GM21723 (cell line): ENCODE data around the gene CCL24.
"Not testable (repeated sequence)": the region's sequence is repeated elsewhere in the genome, so short reads cannot be mapped to it uniquely, and the experiment has no call there.

Experiments used
- ATAC-seq: cut with Tn5 transposase; IDR thresholded peaks from one replicate; pipeline ENCODE4 v1.9.1; 2021; ENCODE audit warnings: mild to moderate bottlenecking, moderate library complexity; ENCODE audit not compliant: unreplicated experiment

CCL24 gene

DNA sequence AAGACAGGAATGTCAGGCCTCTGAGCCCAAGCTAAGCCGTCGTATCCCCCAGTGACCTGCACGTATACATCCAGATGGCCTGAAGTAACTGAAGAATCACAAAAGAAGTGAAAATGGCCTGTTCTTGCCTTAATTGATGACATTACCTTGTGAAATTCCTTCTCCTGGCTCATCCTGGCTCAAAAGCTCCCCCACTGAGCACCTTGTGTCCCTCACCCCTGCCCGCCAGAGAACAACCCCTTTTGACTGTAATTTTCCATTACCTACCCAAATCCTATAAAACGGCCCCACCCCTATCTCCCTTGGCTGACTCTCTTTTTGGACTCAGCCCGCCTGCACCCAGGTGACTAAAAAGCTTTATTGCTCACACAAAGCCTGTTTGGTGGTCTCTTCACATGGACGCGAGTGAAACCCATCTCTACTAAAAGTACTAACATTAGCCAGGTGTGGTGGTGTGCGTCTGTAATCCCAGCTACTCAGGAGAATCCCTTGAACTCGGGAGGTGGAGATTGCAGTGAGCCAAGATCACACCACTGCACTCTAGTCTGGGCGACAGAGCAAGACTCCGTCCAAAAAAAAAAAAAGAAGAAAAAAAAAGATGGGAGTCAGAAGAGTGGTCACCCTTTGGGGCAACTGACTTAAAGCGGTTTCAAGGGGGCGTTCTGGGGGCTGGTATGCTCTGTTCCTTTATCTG, 25.3 kb downstream of the CCL24 start:
- not testable (repeated sequence) for ATAC-seq

DNA sequence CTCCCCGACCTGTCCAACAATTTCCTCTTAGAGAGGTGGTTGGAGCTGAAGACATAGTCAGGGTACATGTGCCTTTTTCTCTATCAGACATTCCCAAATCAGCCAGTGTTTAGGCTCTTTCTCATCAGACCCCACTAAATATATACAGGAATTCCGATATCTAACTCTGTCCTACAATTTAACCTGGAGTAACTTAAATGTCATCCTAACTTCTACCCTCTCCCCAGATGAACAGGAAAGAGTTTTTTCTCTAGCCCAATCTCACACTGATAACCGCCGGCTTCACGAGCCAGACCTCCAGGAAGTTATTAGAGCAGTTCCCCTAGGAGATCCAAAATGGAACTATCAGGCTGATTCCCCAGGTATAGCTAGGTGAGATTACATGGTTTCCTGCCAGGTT, 30.5 kb downstream of the CCL24 start:
- not testable (repeated sequence) for ATAC-seq

DNA sequence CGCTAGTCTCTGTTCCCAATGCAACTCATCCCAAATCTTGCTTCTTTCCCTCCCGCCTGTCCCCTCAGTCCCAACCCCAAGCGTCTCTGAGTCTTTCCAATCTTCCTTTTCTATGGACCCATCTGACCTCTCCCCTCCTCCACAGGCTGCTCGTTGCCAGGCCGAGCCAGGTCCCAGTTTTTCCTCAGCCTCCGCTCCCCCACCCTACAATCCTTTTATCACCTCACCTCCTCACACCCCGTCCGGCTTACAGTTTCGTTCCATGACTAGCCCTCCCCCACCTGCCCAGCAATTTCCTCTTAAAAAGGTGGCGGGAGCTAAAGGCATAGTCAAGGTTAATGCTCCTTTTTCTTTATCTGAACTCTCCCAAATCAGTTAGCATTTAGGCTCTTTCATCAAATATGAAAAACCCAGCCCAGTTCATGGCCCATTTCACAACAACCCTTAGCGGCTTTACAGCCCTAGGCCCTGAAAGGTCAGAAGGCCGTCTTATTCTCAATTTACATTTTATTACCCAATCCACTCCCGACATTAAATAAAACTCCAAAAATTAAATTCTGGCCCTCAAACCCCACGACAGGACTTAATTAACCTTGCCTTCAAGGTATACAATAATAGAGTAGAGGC, 32.8 kb downstream of the CCL24 start:
- not testable (repeated sequence) for ATAC-seq

DNA sequence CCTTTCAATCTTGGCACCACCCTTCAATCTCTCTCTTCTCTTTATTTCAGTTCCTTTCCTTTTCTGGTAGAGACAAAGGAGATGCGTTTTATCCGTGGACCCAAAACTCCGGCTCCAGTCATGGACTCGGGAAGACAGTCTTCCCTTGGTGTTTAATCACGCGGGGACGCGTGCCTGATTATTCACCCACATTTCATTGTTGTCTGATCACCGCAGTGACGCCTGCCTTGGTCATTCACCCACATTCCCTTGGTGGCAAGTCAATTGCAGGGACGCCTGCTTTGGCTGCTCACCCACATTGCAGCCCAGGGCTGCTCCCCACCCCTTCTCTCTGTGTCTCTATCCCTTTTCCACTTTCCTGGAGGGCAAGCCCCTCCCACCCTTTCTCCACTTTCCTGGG, 34.1 kb downstream of the CCL24 start:
- not testable (repeated sequence) for ATAC-seq

DNA sequence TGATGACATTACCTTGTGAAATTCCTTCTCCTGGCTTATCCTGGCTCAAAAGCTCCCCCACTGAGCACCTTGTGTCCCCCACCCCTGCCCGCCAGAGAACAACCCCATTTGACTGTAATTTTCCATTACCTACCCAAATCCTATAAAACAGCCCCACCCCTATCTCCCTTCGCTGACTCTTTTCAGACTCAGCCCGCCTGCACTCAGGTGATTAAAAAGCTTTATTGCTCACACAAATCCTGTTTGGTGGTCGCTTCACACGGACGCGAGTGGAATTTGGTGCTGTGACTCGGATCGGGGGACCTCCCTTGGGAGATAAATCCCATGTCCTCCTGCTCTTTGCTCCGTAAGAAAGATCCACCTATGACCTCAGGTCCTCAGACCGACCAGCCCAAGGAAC, 34.6 kb downstream of the CCL24 start:
- ATAC-seq, result not testable (repeated sequence)

DNA sequence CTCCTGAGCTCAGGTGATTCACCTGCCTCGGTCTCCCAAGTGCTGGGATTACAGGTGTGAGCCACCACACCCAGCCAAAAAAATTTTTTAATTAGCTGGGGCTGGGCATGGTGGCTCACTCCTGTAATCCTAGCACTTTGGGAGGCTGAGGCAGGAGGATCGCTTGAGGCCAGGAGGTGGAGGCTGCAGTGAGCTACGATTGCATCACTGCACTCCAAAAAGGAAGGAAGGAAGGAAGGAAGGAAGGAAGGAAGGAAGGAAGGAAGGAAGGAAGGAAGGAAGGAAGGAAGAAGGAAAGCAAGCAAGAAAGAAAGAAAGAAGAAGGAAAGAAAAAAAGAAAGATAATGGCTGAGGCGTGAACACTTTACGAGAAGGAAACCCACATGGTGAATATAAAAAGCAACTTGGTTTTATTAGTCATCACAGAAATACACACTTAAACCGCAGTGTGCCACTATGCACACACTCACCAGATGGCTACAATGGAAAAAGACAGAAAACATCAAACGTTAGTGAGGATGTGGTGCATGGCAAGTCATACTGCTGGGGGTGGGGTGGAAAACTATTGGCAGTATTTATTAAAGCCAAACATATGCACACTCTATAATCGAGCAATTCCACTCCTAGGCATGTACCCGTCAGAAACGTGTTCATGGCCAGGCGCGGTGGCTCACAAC, 37.2 kb downstream of the CCL24 start:
- ATAC-seq, result no peak

- ATAC-seq, result not testable (repeated sequence)
These were observed 39.6 kb downstream of the CCL24 start for GRCh38 chr7:75773958-75774357.

DNA sequence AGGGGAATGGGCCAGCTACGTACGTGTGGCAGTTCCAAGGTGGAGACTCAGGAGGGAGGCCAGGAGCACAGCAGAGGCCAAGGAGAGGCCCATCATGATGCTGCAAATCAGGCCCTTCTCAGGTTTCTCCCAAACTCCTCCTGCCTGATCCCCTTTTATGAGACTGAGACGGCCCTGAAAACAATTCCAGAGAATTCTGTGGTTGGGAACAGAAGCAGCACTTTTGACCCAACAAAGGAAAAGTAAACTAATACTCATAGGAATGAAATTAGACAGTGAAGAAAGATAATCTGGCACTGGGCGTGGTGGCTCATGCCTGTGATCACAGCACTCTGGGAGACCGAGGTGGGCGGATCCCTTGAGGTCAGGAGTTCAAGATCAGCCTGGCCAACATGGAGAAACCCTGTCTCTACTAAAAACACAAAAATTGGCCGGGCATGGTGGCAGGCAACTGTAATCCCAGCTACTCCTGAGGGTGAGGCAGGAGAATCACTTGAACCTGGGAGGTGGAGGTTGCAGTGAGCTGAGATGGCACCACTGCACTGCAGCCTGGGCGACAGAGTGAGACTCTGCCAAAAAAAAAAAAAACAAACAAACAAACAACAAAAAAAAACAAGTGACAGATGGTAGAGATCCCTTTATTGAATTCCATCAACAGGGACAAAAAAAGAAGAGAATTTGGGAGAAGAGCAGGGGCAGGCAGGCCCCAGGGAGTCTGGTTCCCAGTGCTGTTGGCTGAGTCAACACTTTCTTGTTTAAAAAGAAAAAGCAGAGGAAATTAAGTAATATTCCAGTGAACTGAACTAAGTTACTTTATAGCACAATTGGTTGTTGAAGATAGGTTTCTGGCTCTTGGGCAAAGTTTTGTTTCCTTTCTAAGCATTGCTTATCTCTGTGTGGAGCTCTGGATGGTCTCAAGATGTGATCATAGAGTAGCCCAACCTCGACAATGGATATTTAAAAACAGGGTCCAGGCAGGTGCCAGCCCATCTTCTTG, 41.2 kb downstream of the CCL24 start, which contains the start of gene CCL26:
TSS of gene CCL26 (minus strand) at position 131 of the 997 bp plus-strand sequence. CDS start at position 96, 35 bp downstream.
- ATAC-seq, result no peak

DNA sequence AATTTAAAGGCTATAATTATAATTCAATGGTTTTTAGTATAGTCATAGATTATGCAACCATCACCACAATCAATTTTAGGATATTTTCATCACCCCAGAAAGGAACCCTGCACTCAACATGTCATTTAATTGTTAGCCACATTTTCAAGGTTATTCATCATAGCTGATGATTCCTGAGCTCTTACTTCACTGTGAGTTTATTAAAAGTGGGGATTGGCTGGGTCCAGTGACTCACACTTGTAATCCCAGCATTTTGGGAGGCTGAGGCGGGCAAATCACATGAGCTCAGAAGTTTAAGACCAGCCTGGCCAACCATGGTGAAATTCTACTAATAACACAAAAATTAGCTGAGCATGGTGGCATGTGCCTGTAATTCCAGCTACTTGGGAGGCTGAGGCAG, 42.4 kb downstream of the CCL24 start:
- ATAC-seq, result no peak

- ATAC-seq, result peak; percentile 62
These were observed 51.2 kb downstream of the CCL24 start for GRCh38 chr7:75762350-75762917.

- not testable (repeated sequence) for ATAC-seq
These were observed 51.8 kb downstream of the CCL24 start for GRCh38 chr7:75761801-75762200.
